HG02973 (cell line): ENCODE measurements around the gene GOLGA6L22.
"Not testable (repeated sequence)": the region's sequence is repeated elsewhere in the genome, so short reads cannot be mapped to it uniquely, and the experiment has no call there.

Source experiments
- ATAC-seq: cut with Tn5 transposase; IDR thresholded peaks from one replicate; pipeline ENCODE4 v1.9.1; 2021; ENCODE audit warnings: moderate library complexity; ENCODE audit not compliant: unreplicated experiment

GOLGA6L22 gene

GRCh38 chr15:22458603-22459002 is at the start of gene GOLGA6L22:
TSS of gene GOLGA6L22 (plus strand) at chr15:22458903. CDS start at chr15:22458994, 91 bp downstream.
- not testable (repeated sequence) for ATAC-seq

- not testable (repeated sequence) for ATAC-seq
Measured at GRCh38 chr15:22417288-22417687, 41.4 kb upstream of the GOLGA6L22 start.

GRCh38 chr15:22417795-22418194 is 40.9 kb upstream of the GOLGA6L22 start:
- ATAC-seq, result not testable (repeated sequence)

GRCh38 chr15:22418212-22418611 is 40.5 kb upstream of the GOLGA6L22 start:
- ATAC-seq, result not testable (repeated sequence)

GRCh38 chr15:22418666-22419065 is 40.0 kb upstream of the GOLGA6L22 start:
- ATAC-seq, result not testable (repeated sequence)

GRCh38 chr15:22420340-22420739 is 38.4 kb upstream of the GOLGA6L22 start:
- not testable (repeated sequence) for ATAC-seq

- not testable (repeated sequence) for ATAC-seq
Measured at GRCh38 chr15:22429426-22429825, 29.3 kb upstream of the GOLGA6L22 start.

GRCh38 chr15:22431687-22432086 is 27.0 kb upstream of the GOLGA6L22 start:
- not testable (repeated sequence) for ATAC-seq

- not testable (repeated sequence) for ATAC-seq
Measured at GRCh38 chr15:22494490-22495113, 35.9 kb downstream of the GOLGA6L22 start.

GRCh38 chr15:22497200-22497599 is 38.5 kb downstream of the GOLGA6L22 start:
- not testable (repeated sequence) for ATAC-seq

- not testable (repeated sequence) for ATAC-seq
Measured at GRCh38 chr15:22498220-22498925, 39.7 kb downstream of the GOLGA6L22 start.

GRCh38 chr15:22502272-22502671 is 43.6 kb downstream of the GOLGA6L22 start:
- ATAC-seq, result not testable (repeated sequence)

GRCh38 chr15:22506959-22507358 is 48.3 kb downstream of the GOLGA6L22 start:
- not testable (repeated sequence) for ATAC-seq

- not testable (repeated sequence) for ATAC-seq
Measured at GRCh38 chr15:22516140-22516539, 57.4 kb downstream of the GOLGA6L22 start.
